SKM-1 treated with dmso at 0.1 percent for 144 hours (cell line): ENCODE results near the gene KIAA1671.

ENCODE experiments used
- DNase-seq: peaks from one replicate; lab custom pipeline; 2025; ENCODE audit not compliant: unreplicated experiment; lab: John Stamatoyannopoulos, UW

KIAA1671 gene

DNA sequence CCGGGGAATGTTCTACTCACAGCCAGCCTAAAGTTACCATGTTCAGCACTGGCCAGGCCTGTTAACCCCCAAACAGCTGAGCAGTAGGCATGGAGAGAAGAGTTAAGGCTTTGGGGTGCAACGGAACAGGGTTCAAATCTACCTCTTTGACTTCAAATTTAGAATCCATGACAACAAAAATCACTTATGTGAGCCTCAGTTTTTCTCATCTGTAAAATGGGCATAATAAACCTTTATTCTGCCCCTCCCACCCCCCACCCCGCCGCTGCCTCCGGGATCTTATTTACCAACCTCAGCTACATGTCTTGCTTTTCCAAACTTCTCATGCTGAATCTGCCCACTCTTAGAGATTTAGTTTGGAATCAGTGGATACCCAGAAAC is 134.4 kb downstream of the KIAA1671 start:
- no peak for DNase-seq

DNA sequence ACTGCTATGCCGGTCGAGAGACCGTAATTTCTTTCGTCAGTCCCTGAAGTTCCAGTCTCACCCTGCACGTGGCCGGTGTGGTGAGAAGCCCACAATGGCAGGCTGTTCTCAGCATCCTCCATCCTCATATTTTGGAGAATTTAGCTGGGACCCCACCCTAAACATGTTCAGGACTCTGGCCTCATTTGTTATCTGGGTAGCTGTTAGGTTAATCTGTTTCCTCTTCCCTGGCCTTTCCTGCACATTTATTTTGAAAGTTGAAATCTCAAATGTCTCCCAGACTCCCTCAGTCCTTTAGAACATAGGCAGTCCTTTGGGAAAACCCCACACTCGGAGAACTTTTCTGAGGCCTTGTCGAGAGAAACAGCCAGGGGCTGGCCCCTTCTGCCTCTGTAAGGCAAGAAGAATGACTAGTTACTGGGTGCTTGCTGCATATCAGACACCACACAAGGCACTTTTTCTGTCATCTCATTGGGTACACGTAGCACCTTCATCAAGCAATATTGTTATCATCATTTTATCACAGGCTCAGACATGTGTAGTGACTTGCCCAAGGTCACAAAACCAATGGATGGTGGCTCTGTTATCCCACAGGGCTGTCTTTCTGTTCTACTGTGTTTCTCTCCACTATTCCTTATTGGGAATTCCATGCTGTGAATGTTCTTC is 137.8 kb downstream of the KIAA1671 start:
- DNase-seq: no peak

DNA sequence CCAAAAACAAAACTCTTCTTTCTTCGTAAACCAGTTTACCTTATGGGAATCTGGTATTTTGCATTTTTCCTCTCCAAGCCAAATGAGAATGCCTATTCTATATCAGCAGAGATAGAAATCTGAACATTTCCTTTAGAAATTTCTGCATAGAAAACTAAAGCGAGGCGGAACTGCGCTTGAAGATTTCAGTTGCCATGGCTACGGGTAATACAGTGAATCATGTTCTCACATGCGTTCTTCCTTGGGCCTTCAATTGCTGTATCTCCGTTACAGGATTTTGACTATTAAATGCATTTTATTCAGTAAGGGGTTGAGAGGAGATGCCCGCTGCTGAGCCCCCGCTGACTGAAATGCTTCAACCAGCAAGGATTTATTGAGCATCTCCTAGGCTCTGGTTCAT is 138.9 kb downstream of the KIAA1671 start:
- no peak for DNase-seq

DNA sequence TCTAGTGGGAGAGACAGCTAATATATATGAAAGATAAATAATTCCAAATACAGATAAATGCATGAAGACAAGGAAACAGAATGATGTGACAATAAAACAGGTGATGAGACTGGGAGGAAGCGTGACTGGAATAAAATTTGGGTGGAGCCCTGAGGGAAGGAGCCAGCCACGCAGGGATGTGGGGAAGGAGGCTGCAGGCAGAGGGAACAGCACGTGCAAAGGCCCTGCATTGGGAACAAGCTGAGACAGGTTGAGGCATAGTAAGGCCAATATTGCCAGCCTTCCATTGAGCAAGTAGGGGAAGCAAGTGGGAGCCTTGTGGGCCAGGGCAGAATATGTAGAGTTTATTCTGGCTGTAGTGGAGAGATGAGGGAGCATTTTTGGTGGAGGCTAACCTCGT is 139.6 kb downstream of the KIAA1671 start:
- no peak for DNase-seq

DNA sequence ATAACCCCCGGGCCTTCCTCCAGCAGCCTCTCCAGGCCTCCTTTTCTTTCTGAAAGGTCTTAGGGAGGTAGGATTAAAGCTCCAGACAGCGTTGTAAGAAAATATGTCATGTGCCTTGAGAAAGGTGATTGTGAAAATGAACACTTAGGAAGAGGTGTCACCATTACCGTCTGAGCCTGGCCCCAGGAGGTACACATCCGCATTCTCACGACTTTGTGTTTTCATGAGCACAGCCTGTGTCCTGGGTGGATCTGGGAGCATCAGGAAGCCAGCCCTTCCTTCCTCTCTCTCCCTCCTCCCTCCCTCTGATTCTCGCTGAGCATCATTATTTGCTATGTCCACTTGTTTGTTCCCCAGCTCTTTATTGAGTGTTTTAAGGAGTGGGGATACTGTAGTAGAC is 142.1 kb downstream of the KIAA1671 start:
- no peak for DNase-seq

DNA sequence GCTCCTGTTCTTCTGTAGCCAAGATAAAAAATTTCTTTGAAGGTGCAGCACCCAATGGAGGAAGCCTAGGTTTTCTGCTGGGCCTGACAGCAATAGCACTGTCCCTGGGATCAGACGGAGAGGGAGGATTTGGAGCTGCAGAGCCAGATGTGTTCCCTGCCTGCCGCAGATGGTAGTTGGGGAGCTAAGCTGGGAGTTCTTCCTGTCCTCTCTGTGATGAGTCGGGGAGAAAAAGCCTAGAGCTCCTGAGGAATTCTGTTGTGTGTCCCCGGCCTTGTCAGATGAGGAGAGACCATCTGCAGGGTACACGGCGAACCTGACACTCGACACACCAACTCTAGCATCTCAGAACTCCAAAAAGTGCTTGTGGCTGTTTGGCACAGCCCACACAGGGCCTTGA is 143.4 kb downstream of the KIAA1671 start:
- no peak for DNase-seq

DNA sequence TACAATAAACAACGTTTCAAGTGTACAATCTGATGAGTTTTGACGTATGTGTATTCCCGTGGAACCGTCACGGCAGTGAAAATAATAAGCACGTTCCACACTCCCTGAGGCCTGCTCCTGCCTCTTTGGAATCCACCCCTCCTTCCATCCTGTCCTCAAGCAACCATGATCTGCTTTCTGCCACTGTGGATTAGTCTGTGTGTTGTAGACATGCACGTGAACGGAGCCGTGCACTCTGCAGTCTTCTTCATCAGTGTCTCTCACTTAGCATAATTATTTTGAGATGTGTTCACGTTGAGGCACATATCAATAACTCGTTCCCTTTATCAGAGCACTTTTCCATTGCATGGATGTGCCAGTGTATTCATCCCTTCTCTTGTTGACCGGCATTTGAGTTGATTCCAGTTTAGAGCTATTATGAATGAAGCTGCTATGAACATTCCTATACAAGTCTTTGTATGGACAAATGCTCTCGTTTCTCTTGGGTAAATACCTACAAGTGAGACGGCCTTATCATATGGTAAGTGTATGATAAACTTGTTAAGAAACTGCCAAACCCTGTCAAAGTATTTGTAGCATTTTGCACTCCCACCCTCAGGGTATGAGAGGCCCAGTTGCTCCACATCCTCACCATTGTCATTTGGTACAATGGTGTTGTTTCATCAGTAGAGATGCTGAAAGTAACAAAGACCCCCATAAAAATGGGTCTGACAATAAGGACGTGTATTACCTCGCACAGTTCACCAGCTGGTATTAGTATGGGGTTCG is 144.3 kb downstream of the KIAA1671 start:
- no peak for DNase-seq

DNA sequence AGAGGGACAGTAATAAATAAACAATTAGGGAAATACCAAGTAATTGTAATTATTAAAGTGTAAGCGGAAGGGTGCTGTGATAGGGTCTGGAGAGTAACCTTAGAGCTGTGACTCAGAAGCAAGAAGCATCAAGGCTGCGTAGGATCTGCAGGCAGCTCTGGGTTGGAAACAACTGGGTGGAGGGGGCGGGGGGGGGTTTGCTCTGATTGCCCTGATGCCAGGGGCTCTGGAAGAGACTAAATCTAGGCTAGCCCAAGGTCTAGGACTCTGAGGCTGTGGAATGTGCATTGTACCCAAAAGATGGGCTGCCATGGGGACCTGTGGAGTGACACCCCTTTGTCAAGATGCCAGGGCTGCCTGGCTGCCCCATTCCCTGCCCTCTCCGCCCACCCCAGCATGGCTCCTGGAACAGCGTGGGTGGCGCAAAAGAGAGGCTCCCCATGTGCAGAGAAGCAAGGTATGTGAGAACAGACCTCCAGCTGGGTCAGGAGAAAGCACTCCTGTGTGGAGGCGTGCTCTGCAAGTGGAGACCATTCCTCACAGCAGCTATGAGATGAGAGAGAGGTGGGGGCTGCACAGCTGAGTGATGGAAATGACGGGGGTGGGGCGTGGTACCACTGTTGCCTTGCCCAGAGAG is 146.0 kb downstream of the KIAA1671 start:
- no peak for DNase-seq

DNA sequence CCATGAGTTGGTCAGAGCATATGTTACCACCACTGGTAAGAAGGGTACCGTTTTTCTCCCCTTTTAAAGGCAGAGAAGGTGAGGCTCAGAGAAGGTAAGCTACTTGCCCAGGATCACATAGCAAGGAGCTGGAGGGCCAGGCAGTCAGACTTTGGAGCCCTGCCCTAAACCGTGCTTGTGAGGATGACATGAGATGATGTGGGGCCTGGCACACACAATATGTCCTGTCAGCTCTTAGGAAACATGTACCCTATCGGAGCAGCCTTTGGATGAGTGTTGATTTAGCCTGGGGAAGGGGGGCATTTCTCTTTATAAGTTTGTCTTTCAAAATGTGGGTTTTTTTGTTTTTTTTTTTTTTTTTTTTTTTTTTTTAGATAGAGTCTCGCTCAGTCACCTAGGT is 146.7 kb downstream of the KIAA1671 start:
- no peak for DNase-seq

DNA sequence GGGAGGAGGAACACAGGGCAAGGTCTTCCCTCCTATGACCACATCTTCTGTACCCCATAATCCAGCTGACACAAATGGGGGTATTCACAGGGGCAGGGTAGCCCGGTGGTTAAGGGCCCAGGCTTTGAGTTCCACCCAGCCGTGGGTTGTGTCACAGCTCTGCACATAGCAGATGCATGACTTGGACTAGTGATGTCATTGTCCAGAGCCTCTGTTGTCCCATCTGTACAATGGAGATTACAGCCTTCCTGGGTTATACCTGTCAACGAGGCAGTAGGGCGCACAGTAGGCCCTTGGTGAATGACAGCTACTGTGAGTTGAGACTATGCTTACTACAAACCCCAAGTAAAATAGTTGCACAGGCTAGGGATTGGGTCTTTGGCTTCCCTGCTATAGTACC is 147.9 kb downstream of the KIAA1671 start:
- no peak for DNase-seq

DNA sequence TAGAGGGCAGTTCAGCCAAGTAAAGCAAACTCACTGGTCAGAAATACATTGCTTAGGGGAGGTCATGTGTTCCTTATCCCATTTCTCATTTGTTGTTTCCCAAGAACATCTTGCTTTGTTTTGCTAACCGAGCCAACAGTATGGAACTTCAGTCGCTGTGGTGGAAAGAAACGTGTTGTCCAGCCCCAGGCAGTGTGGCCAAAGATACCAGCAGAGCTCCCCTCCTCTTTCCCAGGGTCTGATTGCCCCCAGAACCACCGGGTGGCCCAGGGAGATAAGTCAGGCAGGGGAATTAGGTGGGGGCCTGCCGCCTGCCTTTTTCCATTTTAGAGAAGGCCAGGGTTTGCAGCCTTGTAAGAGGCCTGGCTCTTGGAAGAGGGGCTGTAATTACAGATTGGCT is 148.4 kb downstream of the KIAA1671 start:
- DNase-seq: no peak

DNA sequence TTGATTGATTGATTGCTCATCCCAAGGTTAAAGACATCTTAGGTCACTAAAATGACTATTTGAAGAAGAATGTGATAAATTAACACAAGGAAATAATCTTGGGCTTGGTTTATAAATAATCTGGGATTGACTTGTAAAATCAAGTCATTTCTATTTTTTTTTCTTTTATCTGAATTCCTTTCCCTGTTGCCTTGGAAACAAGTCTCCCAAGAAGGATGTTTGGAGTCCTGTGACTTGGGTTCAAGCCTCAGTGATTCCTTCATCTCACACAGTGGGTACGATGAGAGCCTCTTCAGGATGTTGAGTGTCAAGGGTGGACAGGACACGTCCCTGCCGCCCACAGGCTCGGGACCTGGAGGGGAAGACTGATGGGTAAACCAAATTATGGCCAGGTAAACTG is 149.0 kb downstream of the KIAA1671 start:
- DNase-seq: no peak

DNA sequence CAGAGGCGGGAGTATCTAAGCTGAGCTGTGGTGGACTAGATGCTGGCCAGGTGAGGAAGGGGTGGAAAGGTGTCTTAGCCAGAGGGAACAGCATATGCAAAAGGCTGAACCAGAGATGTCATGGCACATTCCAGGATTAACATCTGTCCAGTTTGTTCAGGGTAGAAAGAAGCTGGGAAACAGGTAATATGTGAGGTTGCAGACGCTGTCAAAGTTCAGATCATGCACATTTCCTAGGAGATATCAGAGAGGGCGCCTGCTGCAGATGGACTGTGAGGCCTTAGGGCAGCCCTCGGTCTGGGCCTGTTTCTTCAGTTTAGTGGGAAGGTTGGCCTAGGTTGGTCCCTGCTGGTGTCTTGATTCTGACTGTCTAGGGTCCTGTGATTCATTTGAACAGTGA is 149.5 kb downstream of the KIAA1671 start:
- no peak for DNase-seq

DNA sequence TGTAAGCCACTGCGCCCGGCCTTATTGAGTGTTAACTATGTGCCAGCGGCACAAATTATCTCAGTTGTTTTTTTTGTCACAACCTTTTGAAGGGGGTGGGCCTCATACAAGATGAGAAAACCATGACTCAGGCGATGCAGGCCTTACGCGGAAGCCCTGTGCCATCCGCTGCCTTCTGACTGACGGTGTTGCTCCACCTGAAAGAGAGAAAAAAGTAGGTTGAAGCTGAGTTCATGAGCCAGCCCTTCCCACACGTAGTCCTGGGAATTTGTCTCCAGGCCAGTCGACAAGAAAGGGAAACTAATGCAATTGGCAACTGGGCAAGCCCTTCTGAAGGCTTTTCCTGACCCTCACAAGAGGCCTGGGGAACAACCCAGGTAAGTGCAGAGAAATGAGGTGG is 150.2 kb downstream of the KIAA1671 start:
- DNase-seq: no peak

DNA sequence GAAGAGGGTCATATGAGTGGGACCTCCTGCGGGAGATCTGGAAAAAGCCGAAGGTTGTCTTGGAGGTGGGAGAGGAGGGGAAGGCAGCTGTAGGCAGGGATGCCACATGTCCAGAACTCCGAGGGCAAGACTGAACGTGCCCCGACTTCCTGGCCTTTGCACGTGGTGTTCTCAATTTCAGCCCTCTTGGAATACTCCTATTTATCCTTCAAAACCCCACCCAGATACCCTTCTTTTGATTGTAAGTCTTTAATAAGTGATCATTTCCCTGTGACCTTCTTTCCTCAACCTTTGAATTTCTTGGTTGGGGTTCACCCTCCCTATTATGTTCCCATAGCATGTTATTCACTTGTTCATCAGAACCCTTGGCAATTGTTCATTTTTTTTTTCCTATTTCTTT is 151.9 kb downstream of the KIAA1671 start:
- no peak for DNase-seq

DNA sequence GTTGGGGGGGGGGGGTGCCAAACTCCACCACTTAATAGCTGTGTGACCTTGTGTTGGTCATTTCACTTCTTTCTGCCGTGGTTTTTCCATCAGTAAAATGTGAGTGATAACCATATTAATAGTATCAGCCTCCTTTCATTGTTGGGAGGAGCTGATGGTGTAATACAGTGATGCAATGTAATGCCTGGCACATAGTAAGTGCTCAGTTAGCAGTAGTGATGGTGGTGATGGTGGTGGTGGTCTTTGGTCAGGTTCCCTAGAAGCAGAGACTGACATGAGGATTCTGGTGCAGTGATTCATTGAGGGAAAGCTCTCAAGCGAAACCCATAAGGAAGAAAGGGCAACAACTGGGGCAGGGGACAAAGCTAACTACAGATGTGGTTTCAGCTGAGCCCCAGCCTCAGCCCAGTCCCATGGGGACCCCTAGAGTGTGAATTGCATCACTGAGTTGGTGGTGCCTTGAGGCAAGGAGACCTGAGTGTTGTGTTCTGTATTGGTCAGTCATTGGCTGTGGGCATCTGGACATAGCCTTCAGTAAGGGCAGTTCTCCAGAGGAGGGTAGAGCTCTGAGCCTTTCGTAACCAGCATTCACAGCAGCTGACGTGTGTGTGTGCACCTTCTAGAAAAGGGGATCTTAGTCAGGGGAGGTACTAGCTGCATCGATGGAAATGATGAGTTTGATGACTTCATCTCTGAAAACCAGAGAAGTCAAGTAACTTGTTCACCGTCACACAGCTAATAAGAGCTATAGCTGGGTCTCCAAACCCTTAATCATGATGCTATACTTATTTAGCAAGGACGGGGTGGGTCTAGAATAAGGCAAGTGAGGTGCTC is 153.5 kb downstream of the KIAA1671 start:
- no peak for DNase-seq

DNA sequence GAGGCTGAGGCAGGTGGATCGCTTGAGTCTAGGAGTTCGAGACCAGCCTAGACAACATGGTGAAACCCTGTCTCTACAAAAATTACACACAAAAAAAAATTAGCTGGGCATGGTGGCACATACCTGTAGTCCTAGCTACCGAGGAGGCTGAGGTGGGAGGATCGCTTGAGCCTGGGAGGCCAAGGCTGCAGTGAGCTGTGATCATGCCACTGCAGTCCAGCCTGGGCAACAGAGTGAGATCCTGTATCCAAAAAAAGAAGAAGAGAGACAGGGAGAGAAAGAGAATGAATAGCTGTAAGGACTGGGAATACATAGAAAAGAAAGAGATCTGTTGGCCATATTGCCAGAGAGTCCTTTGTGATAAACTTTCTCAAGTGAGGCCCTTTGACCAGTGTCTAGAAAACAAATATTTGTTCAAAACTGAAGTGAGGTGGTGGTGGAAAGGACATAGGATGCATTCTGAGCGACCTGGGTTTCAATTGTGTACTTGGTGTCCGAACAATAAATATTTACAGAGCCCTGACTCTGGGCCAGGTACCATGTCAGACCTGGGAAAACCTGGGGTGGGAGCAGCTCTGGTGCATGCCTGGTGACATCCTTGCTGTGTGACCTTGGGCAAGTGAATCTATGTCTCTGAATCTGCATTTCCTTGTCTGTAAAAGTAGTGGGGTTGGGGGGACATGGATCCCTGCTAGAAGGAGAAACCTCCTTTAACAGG is 157.5 kb downstream of the KIAA1671 start:
- DNase-seq: no peak

DNA sequence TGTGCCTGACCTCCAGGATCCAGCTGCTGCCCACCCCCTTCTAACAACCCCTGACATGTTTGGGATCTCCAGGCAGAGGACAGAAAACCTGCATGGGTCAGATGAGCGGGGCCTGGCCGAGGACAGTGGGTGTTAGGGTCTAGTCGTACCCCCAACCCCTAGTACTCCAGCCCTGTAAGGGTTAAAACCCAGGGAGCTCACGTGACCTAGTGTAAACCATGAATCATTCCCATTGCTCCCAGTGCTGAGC is 158.0 kb downstream of the KIAA1671 start:
- DNase-seq: no peak

DNA sequence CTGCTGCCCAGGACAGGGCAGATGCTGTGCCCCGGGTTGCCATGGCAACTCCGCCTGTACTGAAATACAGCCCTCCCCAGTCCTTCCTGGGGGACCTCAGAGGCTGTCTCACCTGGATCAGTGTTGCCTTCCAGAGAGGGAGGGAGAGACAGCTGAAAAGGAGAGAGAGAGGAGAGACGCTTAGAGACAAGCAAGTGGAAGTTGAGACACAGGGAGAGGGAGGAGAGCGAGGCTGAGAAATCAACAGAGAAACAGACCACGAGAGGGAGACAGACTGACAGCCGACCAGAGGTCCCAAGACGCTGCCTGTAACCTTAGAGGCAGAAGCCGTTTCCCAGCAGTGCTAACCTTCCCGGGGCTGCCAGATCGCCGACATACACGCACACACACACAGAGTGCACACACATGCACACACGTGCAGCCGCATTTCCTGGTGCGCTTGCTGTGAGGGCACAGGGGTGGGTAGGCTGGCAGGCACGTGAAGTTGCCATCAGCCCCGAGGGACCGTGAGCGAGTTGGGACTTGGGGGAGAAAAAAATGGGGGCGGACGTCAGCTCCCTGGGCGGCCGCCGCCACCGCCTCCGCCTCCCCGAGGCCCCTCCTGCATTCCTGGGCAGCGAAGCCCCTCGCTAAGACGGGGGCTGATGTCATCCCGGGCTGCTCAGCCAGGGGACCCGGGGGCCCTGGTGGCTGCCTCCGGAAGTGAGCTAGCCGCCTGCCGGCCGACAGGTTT is 158.5 kb downstream of the KIAA1671 start:
- peak; percentile 77 for DNase-seq
